ENCODE data around the gene MAP3K7.

Gene MAP3K7

DNA sequence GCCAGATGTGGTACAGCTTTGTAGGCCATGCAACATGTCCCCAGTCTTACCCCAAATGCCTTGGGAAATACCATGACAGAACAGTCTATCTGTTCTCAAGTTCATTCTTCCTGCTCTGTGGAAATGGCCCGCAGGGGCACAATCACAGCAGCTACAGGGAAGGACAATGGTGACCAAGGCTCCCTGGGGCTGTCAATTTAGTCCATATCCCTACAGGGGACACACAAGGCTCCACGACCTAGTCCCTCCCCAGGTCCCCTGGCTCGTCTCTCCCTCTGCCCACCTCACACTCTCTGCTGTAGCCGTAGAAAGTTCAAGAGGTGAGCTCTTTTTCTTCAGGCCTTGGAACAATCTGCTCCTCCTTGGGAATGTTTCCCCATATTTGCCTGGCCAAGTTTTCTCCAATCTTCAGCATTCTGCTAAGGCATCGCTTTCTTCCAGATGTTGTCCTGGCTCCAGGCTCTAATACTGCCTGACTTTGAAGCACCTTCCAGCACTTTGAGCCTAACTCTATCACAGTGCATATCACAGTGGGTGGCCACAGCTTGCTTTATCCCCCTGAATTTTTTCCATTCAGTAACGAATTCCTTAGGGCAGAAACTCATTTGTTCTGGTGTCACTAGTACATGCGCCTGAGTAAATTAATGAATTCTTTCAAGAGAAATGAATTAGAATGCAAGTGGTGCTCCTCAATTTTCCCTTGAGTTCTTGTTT is 92.6 kb downstream of the MAP3K7 start:
- H3K4me3 ChIP-seq (ENCODE audit: low read length): no peak overlapping the region
- TF ChIP-seq, protein P1, sequence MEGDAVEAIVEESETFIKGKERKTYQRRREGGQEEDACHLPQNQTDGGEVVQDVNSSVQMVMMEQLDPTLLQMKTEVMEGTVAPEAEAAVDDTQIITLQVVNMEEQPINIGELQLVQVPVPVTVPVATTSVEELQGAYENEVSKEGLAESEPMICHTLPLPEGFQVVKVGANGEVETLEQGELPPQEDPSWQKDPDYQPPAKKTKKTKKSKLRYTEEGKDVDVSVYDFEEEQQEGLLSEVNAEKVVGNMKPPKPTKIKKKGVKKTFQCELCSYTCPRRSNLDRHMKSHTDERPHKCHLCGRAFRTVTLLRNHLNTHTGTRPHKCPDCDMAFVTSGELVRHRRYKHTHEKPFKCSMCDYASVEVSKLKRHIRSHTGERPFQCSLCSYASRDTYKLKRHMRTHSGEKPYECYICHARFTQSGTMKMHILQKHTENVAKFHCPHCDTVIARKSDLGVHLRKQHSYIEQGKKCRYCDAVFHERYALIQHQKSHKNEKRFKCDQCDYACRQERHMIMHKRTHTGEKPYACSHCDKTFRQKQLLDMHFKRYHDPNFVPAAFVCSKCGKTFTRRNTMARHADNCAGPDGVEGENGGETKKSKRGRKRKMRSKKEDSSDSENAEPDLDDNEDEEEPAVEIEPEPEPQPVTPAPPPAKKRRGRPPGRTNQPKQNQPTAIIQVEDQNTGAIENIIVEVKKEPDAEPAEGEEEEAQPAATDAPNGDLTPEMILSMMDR (conservative IDR thresholded peaks at IDR 0.05; ENCODE audit: low read depth, low read length): no peak
- no peak for DNase-seq (ENCODE audit: low read depth)

GRCh38 chr6:90493332-90493731 is 93.5 kb downstream of the MAP3K7 start:
- H3K4me3 ChIP-seq (ENCODE audit: low read length): no peak overlapping the region
- DNase-seq (ENCODE audit: low read depth): no peak
- TF ChIP-seq, protein P1 (conservative IDR thresholded peaks at IDR 0.05; ENCODE audit: low read depth, low read length): no peak

DNA sequence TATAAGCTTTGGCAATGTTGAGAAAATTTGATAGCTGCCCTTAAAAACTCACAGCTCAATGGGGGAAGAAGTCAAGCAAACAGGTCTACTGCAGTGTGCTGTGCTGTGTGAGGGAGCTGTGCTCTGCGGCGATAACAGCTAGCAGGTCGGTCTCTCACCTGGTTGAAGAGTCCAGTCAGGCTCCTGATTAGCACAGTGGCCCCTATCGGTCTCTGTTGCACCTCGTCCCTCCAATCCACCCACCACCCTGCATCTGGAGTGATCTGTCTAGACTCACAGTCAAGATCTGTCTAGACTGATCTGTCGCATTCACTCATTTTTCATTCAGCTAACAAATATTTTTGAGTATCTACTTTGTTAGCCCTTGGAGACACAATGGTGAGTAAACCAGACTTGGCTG is 94.1 kb downstream of the MAP3K7 start:
- no peak for DNase-seq (ENCODE audit: low read depth)
- TF ChIP-seq, protein P1 (conservative IDR thresholded peaks at IDR 0.05; ENCODE audit: low read depth, low read length): no peak
- H3K4me3 ChIP-seq (ENCODE audit: low read length): no peak overlapping the region

GRCh38 chr6:90492369-90492768 is 94.5 kb downstream of the MAP3K7 start:
- no peak for DNase-seq (ENCODE audit: low read depth)
- H3K4me3 ChIP-seq (ENCODE audit: low read length): no peak overlapping the region
- TF ChIP-seq, protein P1 (conservative IDR thresholded peaks at IDR 0.05; ENCODE audit: low read depth, low read length): no peak

DNA sequence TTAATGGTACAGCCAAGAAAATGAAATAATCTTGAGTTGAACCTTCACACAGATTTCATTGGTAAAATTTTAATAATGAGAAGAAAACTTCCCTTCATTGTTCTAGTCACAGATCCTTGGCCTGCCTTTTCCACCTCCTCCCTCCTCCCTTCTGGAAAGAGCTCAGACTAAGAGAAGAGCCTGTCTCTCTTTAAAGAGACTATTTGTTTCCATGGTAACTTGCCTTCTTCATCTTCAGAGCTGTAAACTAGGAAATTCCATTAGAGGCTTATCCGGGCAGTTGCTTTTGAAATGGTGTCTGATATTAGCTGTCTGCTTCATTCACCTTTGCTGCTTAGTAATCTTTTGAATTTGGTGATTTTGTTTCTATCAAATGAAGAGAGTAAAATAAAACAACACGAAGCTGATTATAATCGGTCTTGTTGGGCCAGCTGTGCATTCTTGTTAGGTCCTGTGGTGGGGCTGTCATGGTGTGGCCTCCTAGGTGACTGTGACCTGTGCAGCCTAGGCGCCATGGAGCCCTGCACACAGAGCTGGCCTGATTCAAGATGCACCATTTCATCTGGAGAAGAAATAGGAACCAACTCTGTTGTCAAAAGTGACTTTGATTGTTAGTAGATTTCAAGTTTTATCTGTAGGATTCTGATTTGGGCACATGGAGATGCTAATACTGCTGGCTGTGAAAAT is 96.7 kb downstream of the MAP3K7 start:
- TF ChIP-seq, protein P1 (conservative IDR thresholded peaks at IDR 0.05; ENCODE audit: low read depth, low read length): no peak
- H3K4me3 ChIP-seq (ENCODE audit: low read length): no peak overlapping the region
- DNase-seq (ENCODE audit: low read depth): no peak

GRCh38 chr6:90488816-90489215 is 98.1 kb downstream of the MAP3K7 start:
- TF ChIP-seq, protein P1 (conservative IDR thresholded peaks at IDR 0.05; ENCODE audit: low read depth, low read length): no peak
- no peak for DNase-seq (ENCODE audit: low read depth)
- H3K4me3 ChIP-seq (ENCODE audit: low read length): no peak overlapping the region
